CD4-positive, alpha-beta T cell treated with Interleukin-1 beta for 1 hour (primary cell): Measurements from ENCODE around the gene KCNK6.
A peak's percentile ranks its signal among the peaks of the same experiment; 100 is the strongest.

Source experiments
- DNase-seq, 2 donors: peaks; one replicate each; pipeline ENCODE4 v3.0.0-alpha.2; 2020 to 2022

Gene KCNK6

GRCh38 chr19:38319421-38320258 lies at the start of gene KCNK6:
KCNK6 (plus strand) TSS chr19:38319845; CDS start chr19:38319951, 106 bp downstream.
- DNase-seq = peak; percentile 51 to 52

DNA sequence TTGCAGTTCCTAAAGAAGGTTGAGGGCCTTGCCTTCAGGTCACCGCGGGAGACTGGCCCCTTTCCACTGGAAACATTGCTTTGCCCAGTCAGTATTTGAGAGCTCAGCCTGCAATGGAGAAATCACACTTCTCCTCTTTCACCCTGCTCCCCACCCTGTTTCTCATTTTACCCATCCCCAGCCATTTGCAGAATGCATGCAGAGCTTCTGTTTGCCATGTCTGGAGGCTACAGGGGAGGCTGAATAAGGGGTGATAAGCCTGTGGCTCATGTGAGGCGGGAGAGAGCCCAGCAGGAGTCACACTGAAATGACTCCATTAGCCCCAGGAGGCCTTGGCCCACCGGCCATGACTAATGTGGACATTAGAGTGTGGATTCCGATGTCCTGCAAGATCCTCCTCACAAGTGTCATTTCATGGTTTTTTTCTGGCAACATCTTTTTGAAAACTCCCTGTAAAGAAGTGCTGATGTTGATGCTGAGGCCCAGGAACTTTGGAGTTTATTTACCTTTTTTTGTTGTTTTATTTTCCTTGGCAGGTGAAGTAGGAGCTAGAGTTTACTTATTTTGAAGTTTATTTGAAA lies 49.0 kb upstream of the KCNK6 start:
- DNase-seq = no peak

DNA sequence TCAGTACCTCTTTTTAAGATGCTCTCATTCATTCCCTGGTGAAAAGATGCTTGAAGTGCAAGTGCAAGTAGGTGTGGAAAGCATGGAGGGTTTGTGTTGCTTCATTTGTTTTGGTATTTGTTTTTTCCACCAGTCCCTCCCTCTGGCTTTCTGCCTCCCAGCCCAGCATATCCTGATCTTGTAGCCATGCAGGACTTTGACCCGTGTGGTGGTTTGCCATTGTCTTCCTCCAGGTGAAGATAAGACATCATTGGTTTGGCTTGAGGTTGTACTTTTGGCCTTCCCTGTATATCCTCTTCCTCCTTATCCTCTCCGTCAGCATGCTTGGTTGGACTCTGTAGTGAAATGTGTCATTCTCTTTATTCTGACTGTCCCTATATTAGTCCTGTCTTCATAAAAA lies 46.1 kb upstream of the KCNK6 start:
- no peak for DNase-seq

DNA sequence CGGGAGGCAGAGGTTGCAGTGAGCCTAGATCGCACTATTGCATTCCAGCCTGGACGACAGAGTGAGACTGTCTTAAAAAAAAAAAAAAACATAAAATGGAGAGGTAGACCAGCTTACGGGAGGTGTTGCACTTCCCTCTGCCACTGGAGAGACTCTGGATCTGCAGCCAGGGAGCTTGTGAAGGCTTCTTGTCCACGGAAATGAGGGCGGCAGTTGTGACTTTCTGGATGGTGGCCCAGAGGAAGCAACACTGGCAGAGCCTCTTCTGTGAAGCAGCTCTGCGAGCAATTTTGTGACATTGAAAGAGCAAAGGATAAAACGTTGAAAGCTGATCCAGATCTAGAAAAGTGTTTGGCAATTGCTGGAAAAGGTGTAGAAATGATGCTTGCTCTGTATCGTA lies 44.9 kb upstream of the KCNK6 start:
- DNase-seq = no peak

DNA sequence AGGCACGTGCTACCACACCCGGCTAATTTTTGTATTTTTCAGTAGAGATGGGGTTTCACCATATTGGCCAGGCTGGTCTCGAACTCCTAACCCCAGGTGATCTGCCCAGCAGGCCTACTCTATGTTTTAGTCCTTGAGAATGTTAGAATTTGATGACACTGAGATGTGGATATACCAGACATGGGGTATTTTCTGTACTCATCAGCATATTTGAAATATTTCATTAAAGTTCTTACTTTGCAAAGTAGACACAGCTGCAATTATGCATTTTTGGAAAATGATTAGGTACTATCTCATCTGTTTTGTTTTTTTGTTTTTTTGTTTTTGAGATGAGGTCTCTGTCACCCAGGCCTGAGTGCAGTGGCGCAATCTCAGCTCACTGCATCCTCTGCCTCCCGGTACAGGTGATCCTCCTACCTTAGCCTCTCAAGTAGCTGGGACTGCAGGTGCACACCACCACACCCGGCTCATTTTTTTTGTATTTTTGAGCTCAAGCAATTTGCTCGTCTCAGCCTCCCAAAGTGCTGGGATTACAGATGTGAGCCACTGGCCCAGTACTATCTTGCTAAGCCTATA lies 42.6 kb upstream of the KCNK6 start:
- no peak for DNase-seq

DNA sequence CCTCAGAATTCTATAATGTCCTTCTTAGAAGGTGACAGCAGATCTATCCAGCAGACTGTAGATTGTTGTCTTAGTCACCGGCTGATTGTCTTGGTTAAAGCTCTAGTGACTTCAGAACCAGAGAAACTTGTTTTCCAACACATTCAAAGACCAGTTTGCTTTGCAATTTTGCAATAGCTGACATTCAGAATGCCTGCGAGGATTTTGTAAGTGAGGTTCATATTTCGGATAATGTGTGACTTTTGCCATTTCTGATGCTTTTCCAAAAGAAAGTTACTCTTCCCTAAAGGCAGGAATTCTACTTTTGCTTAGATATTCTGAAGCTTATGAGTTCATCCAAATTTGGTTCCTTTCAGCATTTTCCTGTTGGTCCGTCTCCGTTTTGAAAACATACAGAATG lies 42.1 kb upstream of the KCNK6 start:
- DNase-seq = no peak

DNA sequence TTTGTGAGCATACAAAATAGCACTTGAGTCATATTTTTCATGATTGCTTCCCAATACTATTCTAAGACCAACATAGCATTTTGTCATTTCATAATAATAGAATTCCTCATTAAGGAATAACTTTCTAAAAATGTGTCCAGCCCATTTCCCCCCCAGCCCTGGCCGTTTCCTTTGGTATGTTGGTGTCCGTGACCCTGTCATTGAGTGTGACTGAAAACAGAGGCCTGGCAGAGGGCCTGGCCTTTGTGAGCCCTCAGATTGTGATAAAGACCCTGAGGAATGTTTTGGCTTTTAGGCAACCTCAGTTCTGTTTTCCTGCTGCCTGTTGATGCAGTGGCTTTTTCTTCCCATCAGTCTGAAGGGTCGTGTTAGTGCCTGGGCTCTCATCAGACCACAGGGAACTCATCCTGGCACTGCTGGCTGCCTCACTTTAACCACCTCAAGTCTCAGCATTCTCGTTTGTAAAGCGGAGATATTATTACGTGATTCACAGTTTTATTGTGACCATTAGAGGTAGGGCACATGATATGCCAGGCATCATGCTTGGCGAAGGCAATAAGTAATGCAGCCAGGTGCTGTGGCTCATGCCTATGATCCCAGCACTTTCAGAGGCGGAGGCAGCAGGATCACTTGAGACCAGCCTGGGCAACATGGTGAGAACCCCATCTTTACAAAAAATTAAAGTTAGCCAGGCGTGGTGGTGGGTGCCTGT lies 41.5 kb upstream of the KCNK6 start:
- DNase-seq = no peak

- no peak for DNase-seq
Measured at GRCh38 chr19:38278751-38279150, 40.9 kb upstream of the KCNK6 start.

GRCh38 chr19:38280030-38280921 lies 39.4 kb upstream of the KCNK6 start:
- no peak for DNase-seq

DNA sequence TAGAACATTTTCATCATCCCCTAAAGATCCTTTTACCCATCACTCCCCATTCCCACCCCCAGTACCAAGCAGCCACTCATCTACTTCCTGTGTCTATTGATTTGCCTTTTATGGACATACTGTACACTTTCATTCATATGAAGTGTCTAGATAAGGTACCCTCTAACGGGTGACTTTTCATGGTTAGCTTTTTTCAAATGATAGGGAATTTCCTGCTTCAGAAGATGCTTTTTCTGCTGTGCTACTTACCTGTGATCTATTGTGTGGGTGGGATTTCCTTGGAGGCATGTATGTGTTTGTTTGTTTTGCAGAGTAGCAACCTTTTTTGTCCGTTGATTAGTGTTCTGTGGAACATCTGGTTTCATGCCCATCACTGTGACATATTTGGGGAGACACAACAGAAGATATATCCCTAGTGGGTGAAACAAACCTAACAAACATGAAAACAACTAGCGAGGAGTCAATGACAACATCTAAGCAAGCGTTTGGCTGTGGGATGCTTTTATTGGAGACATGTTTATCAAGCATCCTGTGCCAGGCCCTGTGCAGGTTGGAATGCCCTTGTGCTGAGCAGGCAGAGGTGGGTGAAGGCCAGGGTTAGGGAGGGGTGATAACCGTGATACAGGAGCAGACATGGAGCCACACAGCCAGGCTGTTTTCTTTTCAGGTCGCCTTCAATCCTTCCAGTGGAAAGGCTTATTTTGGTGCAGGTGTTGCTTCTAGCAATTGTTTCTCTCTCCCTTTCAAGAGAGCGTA lies 37.7 kb upstream of the KCNK6 start:
- DNase-seq = no peak

DNA sequence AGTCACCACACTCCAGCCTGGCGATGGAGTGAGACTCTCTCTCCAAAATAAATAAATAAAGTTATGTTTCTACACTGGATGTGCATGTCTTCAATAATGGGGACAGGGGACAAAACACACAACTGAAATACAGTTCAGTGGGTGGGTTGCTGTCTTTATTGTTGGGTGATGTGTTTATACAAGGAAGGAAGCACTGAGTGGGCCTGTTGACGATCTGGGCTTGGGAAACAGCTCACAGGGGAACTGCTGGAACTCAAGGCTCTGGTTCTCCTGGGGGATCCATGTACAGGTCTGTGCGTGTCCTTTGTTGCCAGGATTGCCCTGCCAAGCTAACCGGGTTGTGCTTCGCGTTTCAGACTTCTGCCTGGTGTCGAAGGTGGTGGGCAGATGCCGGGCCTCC lies 36.4 kb upstream of the KCNK6 start:
- no peak for DNase-seq

DNA sequence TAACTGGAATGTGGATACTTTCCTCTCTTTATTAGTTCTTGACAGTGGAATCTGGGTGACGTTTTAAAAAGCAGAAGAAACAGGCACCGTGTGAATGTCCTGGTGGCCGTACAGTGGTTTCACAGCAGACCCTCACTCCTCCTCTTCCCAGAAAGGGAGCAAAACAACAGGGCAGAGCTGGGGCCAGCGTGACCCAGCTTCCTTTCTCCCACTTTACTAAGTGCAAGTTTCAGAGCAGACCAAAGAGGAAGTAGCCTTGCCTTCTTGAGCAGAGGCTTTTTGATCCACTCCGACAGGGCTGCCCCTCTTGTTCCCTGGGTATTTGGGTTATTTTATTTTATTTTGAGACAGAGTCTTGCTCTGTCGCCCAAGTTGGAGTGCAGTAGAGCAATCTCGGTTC lies 35.2 kb upstream of the KCNK6 start:
- DNase-seq = no peak

- no peak for DNase-seq
Measured at GRCh38 chr19:38285567-38285966, 34.1 kb upstream of the KCNK6 start.

- peak in 1 of 2 donors; percentile 39 for DNase-seq
Measured at GRCh38 chr19:38287604-38288003, 32.0 kb upstream of the KCNK6 start.

DNA sequence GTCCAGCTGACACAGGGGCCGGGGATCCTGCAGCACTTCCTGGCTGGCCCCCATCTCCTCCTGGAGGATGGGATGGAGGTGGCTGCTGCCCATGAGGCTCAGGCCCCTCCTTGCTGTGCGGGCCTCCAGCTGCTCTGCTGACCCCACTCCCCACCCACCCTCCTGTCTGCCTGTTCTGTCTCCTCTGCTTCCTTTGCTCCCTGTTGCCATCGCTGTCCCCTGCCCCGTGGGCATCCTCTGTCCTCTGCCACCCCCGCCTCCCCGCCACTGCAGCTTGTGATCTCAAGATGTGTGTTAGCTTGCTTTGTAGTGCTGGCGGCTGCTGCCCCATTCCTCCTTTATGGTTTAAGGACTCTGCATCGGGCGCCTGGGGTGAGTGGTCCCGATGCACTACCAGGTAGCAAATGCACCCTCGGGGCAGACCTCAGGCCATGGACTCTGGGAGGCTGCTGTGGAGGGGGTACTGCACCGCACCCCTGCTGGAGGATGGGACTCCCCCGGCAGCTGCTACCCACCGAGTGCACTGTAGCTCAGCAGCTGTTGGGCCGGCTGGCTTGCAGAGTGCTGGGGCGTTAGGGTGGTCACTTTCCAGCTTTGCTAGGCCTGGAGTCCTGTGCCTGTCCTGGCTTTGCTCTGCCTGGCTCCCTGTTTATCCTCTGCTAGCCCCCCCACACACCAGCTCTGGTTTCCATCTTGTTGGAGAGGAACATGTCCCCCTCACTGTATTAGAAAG lies 31.4 kb upstream of the KCNK6 start:
- no peak for DNase-seq

DNA sequence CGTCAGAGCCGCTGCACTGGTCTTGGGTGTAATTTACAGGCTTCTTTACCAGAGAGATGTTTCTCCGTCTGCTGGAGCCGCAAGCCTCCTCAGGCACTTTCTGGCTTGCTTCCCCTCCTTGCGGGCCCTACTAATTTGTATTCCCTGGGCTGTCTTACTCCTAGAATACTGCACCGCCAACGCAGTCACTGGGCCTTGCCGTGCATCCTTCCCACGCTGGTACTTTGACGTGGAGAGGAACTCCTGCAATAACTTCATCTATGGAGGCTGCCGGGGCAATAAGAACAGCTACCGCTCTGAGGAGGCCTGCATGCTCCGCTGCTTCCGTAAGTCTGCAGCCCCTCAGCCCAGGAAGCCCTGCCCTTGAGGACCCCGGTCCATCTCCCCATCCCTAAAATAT lies 29.7 kb upstream of the KCNK6 start:
- no peak for DNase-seq

- DNase-seq = no peak
Measured at GRCh38 chr19:38290631-38291147, 29.0 kb upstream of the KCNK6 start.

- no peak for DNase-seq
Measured at GRCh38 chr19:38291855-38292254, 27.8 kb upstream of the KCNK6 start.

- no peak for DNase-seq
Measured at GRCh38 chr19:38293281-38293680, 26.4 kb upstream of the KCNK6 start.

GRCh38 chr19:38294090-38294489 lies 25.6 kb upstream of the KCNK6 start:
- DNase-seq = no peak
